Endothelial cell (in vitro differentiated cells): ENCODE measurements around the gene KIF5B. TPM values are rescaled to one million over a fixed set of nuclear protein-coding genes. Genes with fewer than 3 reads are reported as not detected.

Source experiments
- DNase-seq: peaks from one replicate; pipeline ENCODE4 v3.0.0; 2021; ENCODE audit warnings: low spot score
- H3K27ac Mint-ChIP-seq: one replicate; pipeline ENCODE4 v1.8.0; 2021; ENCODE audit warnings: mixed read lengths, inconsistent platforms; ENCODE audit not compliant: unreplicated experiment
- H3K27me3 Mint-ChIP-seq: one replicate; pipeline ENCODE4 v1.8.0; 2021; ENCODE audit warnings: mild to moderate bottlenecking, moderate library complexity, mixed read lengths, inconsistent platforms; ENCODE audit not compliant: unreplicated experiment
- H3K36me3 Mint-ChIP-seq: one replicate; pipeline ENCODE4 v1.8.0; 2021; ENCODE audit warnings: mild to moderate bottlenecking, low read depth, mixed read lengths, inconsistent platforms; ENCODE audit not compliant: unreplicated experiment
- H3K4me1 Mint-ChIP-seq: one replicate; pipeline ENCODE4 v1.8.0; 2021; ENCODE audit warnings: mild to moderate bottlenecking, mixed read lengths, inconsistent platforms; ENCODE audit not compliant: unreplicated experiment
- H3K4me3 Mint-ChIP-seq: one replicate; pipeline ENCODE4 v1.8.0; 2021; ENCODE audit warnings: mild to moderate bottlenecking, mixed read lengths, inconsistent platforms; ENCODE audit not compliant: unreplicated experiment
- H3K9me3 Mint-ChIP-seq: one replicate; pipeline ENCODE4 v1.8.0; 2021; ENCODE audit warnings: mixed read lengths, inconsistent platforms; ENCODE audit not compliant: unreplicated experiment
- CTCF ChIP-seq: fragments of 200-600 bp; sonication (generic); IDR thresholded peaks from one replicate; pipeline ENCODE4 v1.5.0; 2021; ENCODE audit warnings: antibody characterized with exemption; ENCODE audit not compliant: unreplicated experiment
- total RNA-seq: library from RNA; stranded (reverse); fragmentation: NEBNext Ultra II Directional; extraction: Animal tissue kit (Norgen Biotek cat#: 25700); gene quantifications from one replicate; pipeline ENCODE4 v1.2.1, GENCODE V29; 2021; ENCODE audit not compliant: unreplicated experiment

The KIF5B gene
- total RNA-seq, 1 donor from 2014 or later, result 102 TPM

GRCh38 chr10:32084185-32084851, 28.1 kb upstream of the KIF5B start:
- H3K4me3 Mint-ChIP-seq, result no peak overlapping the region
- no peak for TF ChIP-seq CTCF
- peaks cover 2% of the 10 kb centered on the region for H3K27me3 Mint-ChIP-seq
- peaks cover 4% of the 10 kb centered on the region for H3K9me3 Mint-ChIP-seq
- H3K4me1 Mint-ChIP-seq, result no peaks in the 10 kb centered on the region
- no peak overlapping the region for H3K27ac Mint-ChIP-seq
- H3K36me3 Mint-ChIP-seq, result no peaks in the 10 kb centered on the region
- no peak for DNase-seq

- H3K36me3 Mint-ChIP-seq, result no peaks in the 10 kb centered on the region
- no peaks in the 10 kb centered on the region for H3K4me1 Mint-ChIP-seq
- H3K27ac Mint-ChIP-seq, result no peak overlapping the region
- no peak for DNase-seq
- peaks cover under 1% of the 10 kb centered on the region for H3K9me3 Mint-ChIP-seq
- TF ChIP-seq CTCF, result no peak
- H3K27me3 Mint-ChIP-seq, result no peaks in the 10 kb centered on the region
- no peak overlapping the region for H3K4me3 Mint-ChIP-seq
Measured at GRCh38 chr10:32077896-32078485, 21.8 kb upstream of the KIF5B start.

- H3K27me3 Mint-ChIP-seq, result no peaks in the 10 kb centered on the region
- TF ChIP-seq CTCF, result no peak
- DNase-seq, result no peak
- no peaks in the 10 kb centered on the region for H3K36me3 Mint-ChIP-seq
- H3K4me3 Mint-ChIP-seq, result no peak overlapping the region
- no peak overlapping the region for H3K27ac Mint-ChIP-seq
- H3K9me3 Mint-ChIP-seq, result no peaks in the 10 kb centered on the region
- peaks cover 7% of the 10 kb centered on the region for H3K4me1 Mint-ChIP-seq
Measured at GRCh38 chr10:32073659-32074058, 17.4 kb upstream of the KIF5B start.

GRCh38 chr10:32073128-32073527, 16.9 kb upstream of the KIF5B start:
- H3K4me3 Mint-ChIP-seq, result no peak overlapping the region
- peaks cover 7% of the 10 kb centered on the region for H3K4me1 Mint-ChIP-seq
- H3K27me3 Mint-ChIP-seq, result no peaks in the 10 kb centered on the region
- H3K36me3 Mint-ChIP-seq, result no peaks in the 10 kb centered on the region
- H3K27ac Mint-ChIP-seq, result no peak overlapping the region
- H3K9me3 Mint-ChIP-seq, result no peaks in the 10 kb centered on the region
- TF ChIP-seq CTCF, result no peak
- DNase-seq, result no peak

GRCh38 chr10:32072025-32072800, 16.0 kb upstream of the KIF5B start:
- no peak for DNase-seq
- H3K4me1 Mint-ChIP-seq, result peaks cover 7% of the 10 kb centered on the region
- no peaks in the 10 kb centered on the region for H3K9me3 Mint-ChIP-seq
- no peaks in the 10 kb centered on the region for H3K27me3 Mint-ChIP-seq
- no peaks in the 10 kb centered on the region for H3K36me3 Mint-ChIP-seq
- no peak overlapping the region for H3K4me3 Mint-ChIP-seq
- H3K27ac Mint-ChIP-seq, result no peak overlapping the region
- TF ChIP-seq CTCF, result no peak
